Measurements from ENCODE around the gene MAP7. TPM values are rescaled to one million over a fixed set of nuclear protein-coding genes. Genes with fewer than 3 reads are reported as not detected.

The MAP7 gene
- polyA plus RNA-seq, 2 of the 4 experiments (the other 2 are of a cell fraction) = 60.6 to 64.5 TPM

GRCh38 chr6:136365776-136366354 is 184.4 kb downstream of the MAP7 start (continued):
- TF ChIP-seq REST (IDR thresholded peaks at IDR 0.05) = no peak
- no peak for TF ChIP-seq EHMT2 (IDR thresholded peaks at IDR 0.05; ENCODE audit: low read depth)
- TF ChIP-seq NR3C1 (IDR thresholded peaks at IDR 0.05) = no peak
- TF ChIP-seq NPAS2 (CRISPR knock-in tag; IDR thresholded peaks at IDR 0.05; ENCODE audit: borderline replicate concordance) = no peak
- no peak for TF ChIP-seq PHF8 (IDR thresholded peaks at IDR 0.05; ENCODE audit: borderline replicate concordance, low read depth)

- 96% methylated on average over 10 of the region's 11 CpGs for WGBS (ENCODE audit: missing lambda C conversion rate)
- POLR2A ChIA-PET = no interaction called here
Observed at GRCh38 chr6:136362421-136363356, 187.5 kb downstream of the MAP7 start.

More at GRCh38 chr6:136362421-136363356, 187.5 kb downstream of the MAP7 start:
- Histone ChIP-seq H3K4me1 (peaks cover 17% of the 10 kb centered on the region; the same call in 2 of the 3 replicates), H3K4me3 (no peak overlapping the region), H3K9me3 (no peaks in the 10 kb centered on the region), H3K27ac (no peak overlapping the region), H3K4me2 (no peak overlapping the region)
- ATAC-seq (no peak), FAIRE-seq (no peak), DNase-seq (ENCODE audit: low read depth in 1 of 2, low spot score in 1 of 2) (no peak)
- CTCF ChIA-PET = interaction anchor here (1.0 to 2.1 kb wide), 3 partner anchors 26 to 187 kb away, joined by 3 to 6 read pairs (median 4); partner anchors contain the start of gene MAP7
- no peak for TF ChIP-seq BHLHE40 (IDR thresholded peaks at IDR 0.05; ENCODE audit: low read depth, low read length)
- no peak for TF ChIP-seq HES2 (IDR thresholded peaks at IDR 0.05)
- no peak for TF ChIP-seq ESRRA (IDR thresholded peaks at IDR 0.05; ENCODE audit: borderline replicate concordance, low read length)
- TF ChIP-seq EHMT2 (IDR thresholded peaks at IDR 0.05; ENCODE audit: low read depth) = no peak
- TF ChIP-seq NPAS2 (CRISPR knock-in tag; IDR thresholded peaks at IDR 0.05; ENCODE audit: borderline replicate concordance) = no peak
- no peak for TF ChIP-seq CHD2 (IDR thresholded peaks at IDR 0.05; ENCODE audit: low read length, partially characterized antibody)
- TF ChIP-seq MAX (IDR thresholded peaks at IDR 0.05) = no peak
- no peak for TF ChIP-seq TP53 (CRISPR knock-in tag; IDR thresholded peaks at IDR 0.05)
- TF ChIP-seq JUN (IDR thresholded peaks at IDR 0.05) = no peak
- no peak for TF ChIP-seq HMGXB4 (CRISPR knock-in tag; IDR thresholded peaks at IDR 0.05; ENCODE audit: borderline replicate concordance)
- no peak for TF ChIP-seq CBX2 (IDR thresholded peaks at IDR 0.05; ENCODE audit: borderline replicate concordance, low read depth)
- TF ChIP-seq MAZ (IDR thresholded peaks at IDR 0.05; ENCODE audit: borderline replicate concordance, low read depth, low read length) = no peak
- TF ChIP-seq REST (IDR thresholded peaks at IDR 0.05) = no peak
- no peak for TF ChIP-seq CBX8 (IDR thresholded peaks at IDR 0.05)
- no peak for TF ChIP-seq USF2 (IDR thresholded peaks at IDR 0.05)
